ENCODE measurements around the gene NOXRED1. TPM values are rescaled to one million over a fixed set of nuclear protein-coding genes. Genes with fewer than 3 reads are reported as not detected.

NOXRED1 gene
- total RNA-seq, 1 donor from 2014 or later = 0.13 TPM

DNA sequence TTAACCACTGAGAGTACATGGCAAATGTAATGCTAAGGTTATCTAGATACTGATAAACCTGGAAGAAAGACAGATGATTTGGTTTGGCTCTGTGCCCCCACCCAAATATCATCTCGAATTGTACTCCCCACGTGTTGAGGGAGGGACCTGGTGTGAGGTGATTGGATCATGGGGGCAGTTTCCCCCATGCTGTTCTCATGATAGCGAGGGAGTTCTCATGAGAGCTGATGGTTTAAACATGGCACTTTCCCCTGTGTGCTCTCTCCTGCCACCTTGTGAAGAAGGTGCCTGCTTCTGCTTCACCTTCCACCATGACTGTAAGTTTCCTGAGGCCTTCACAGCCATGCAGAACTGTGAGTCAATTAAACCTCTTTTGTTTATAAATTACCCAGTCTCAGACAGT, 14.2 kb downstream of the NOXRED1 start:
- DNase-seq (ENCODE audit: low read depth, low spot score) = no peak

DNA sequence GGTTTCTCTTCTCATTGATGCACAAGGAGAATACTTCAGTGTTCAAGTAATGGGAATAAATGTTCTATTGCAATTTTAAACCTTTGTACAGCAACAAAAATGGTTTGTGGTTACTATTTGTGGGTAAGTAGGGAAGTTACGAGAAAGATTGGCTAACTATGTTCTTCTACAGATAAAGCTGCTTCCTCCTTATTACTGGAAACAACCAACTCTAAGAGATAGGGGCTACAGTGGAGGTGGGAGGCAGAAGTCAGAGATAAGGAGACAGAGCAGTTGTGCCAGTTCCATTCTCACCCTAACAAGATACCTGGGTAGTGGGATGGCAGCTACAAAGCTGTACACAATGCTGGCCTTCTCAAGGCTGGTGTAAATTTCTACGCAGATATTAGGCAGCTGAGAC, 16.2 kb downstream of the NOXRED1 start:
- no peak for DNase-seq (ENCODE audit: low read depth, low spot score)

DNA sequence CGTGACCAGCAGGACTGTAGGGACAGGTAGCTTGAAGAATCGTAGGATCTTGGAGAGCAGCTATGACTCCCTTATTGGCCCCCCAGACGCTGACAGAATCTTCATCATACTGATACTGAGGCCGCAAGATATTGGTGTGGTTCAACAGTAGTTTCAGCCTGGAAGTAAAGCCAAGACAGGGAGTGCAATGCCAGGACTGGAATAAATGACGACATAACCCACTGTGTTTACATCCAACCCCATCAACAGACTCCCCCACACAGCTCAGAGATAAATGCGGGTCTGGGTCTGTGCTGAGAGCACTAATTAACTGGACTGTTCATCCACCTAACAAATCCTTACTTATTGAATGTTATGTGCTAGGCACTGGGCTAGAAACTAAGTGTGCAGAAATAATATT, 16.6 kb downstream of the NOXRED1 start:
- DNase-seq (ENCODE audit: low read depth, low spot score) = no peak

DNA sequence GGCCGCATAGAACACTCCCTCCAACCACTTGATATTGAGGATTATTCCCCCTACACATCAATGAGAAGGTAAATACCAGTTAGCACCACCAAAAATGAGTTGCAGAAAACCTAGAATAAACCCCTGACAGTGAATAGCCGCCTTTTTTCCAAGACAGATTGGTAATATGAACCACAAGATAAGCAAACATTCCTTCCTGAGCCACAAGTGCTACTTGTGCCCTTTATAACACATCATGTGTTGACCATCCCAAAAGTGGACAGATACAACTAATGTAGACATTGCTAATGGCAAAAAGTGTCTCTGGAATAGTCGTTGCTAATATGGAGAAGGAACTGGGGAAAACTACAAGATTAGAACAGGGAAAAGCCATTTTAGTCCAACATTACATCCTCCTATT, 17.2 kb downstream of the NOXRED1 start:
- DNase-seq (ENCODE audit: low read depth, low spot score) = no peak

DNA sequence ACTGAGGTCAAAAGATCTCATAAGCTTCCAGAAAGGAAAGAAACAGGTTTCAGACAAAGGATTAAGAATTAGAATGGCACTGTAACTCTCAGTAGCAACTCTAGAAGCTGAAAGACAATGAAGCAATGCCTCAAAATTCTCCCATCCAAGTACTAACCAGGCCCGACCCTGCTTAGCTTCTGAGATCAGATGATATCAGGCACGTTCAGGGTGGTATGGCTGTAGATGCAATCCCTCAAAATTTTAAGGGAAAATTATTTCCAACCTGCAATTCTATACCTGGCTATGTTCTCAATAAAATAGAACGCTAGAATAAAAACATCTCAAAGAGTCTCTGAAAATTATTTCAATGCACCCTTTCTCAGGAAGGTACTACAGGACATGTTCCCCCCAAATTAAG, 19.6 kb downstream of the NOXRED1 start:
- no peak for DNase-seq (ENCODE audit: low read depth, low spot score)

DNA sequence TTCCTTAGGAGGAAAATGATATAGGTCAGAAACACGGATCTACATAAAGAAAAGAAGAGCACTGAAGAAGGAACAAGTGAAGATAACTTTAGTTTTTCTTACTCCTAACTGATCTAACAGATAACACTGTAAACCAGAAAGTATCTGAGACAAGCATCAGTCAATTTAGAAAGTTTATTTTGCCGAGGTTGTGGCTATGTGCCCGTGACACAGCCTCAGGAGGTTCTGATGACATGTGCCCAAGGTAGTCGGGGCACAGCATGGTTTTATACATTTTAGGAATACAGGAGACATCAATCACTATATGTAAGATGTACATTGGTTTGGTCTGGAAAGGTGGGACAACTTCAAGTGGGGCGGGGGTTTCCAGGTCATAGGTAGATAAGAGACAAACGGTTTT, 23.1 kb downstream of the NOXRED1 start:
- no peak for DNase-seq (ENCODE audit: low read depth, low spot score)

DNA sequence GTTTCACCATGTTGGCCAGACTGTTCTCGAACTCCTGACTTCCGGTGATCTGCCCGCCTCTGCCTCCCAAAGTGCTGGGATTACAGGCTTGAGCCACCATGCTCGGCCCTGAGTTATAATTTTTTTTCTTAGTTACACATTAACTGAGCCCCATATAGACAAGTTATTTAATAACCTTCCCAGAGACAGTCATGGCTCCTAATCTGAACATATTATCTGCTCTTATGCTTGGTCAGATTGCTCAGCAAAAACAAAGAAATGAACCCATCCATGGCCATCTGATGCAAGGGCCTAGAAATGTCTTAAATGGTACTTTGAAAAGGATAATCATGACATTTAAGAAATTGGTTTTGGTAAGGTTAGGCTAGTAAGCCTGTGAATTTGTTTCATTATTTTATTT, 33.1 kb downstream of the NOXRED1 start:
- DNase-seq (ENCODE audit: low read depth, low spot score) = no peak

DNA sequence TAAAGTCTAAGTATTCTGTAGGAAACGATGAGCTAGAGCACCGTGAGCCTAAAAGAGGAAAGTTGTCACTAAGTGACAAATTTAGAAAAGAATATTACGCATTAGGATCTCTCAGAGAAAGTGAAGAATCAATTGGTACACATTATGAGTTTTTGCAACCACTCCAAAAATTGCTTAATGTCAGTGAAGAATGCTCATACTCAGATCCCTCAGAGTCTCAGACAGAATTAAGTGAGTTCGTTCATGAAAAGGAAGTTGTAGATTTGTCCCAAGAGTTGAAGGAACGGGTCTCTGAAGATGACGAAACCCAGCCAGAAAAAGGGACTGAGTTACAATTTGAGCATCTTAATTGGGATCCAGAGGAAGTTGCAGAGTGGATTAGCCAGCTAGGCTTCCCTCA, 44.6 kb downstream of the NOXRED1 start:
- no peak for DNase-seq (ENCODE audit: low read depth, low spot score)

DNA sequence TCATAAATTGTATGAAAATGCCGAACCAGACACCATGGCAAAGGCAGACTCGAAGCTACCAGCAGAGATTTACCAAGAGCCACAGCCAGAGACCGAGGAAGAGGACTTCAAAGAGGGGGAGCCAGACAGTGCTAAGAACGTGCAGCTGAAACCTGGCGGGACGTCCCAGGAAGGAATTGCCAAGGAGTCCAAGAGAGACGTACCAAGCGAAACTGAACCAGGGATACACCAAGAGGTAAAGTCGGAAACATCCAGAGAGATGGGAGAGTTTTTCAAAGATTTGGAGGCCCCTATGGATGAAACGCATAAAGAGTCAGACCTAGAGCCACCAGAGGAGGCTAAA, 45.9 kb downstream of the NOXRED1 start:
- DNase-seq (ENCODE audit: low read depth, low spot score) = no peak

DNA sequence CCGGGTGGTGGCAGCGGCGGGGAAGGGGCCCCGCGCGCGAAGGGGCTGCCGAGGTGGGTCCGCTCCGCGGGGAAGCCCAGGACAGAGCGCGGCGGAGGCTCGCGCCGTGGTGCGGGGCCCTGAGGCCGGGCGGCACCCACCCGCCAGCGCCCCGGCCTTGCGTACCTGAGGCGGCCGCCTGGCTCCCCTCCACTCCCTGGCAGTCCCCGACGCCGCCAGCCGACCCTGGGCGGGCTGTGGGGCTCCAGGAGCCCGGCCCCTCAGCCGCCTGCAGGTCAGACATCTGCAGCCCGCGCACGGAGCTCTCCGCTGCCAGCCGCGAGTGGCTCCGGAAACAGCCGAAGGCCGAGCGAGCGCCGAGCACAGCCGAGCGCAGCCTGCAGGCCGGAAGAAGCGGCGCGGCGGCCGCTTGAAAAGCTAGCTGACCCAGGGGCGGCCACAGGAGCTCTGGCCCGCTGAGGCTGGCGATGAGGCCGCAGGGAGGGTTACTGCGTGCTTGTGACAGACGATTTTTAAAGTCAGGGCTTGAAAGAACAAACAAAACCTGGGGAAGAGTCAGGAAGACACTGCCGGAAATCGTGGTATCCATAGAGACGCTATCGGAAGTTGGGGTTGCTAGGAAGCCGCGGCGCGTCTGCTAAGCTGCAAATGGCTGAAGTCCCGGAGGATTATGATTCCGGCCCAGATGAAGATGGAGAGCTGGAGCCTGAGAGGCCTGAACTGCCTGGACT, 46.4 kb downstream of the NOXRED1 start, which contains the start of the genes SAMD15 and TMED8:
TSS of gene SAMD15 (plus strand) at position 609 of the 731 bp plus-strand sequence. CDS start at position 649, 40 bp downstream.
TSS of gene TMED8 (minus strand) at position 324 of the 731 bp plus-strand sequence. CDS start at position 283, 41 bp downstream.
- DNase-seq (ENCODE audit: low read depth, low spot score) = peak; percentile 48

DNA sequence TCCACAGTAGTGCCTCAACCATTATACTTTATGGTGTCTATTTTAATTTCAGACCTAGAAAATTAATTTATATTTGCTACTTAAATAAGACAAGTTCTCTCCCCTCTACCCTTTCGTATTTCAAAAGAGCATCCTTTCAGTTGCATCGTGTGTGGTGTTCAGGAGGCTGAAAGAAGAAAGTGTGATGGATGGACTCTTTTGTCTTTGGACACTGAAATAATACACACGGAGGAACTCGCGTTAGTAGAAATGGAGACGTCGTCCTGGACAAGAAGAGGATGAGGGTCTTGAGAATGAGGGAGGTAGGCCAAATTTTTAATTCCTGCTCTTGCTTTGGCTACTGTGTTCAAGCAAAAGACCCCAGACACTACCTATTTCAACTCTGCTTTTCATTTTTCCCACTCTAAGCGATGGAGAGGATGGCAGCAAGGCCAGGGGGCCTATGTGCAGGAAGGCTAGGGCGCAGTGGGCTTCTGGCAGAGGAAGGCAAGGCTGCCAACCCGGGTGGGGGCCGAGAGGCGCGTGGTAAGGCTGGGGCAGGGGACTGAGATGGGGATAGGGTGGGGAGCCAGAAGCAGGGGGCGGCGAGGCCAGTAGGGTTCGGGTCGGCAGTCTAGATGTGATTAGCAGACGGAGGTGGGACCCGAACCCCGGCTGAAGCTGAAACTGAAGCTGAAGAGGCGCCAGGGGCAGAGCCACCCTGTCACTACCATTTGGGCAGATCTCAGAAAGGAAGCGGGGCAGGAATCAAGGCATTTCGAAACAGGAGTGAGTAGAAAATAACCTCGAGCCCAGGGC, 47.2 kb downstream of the NOXRED1 start:
- DNase-seq (ENCODE audit: low read depth, low spot score) = no peak

DNA sequence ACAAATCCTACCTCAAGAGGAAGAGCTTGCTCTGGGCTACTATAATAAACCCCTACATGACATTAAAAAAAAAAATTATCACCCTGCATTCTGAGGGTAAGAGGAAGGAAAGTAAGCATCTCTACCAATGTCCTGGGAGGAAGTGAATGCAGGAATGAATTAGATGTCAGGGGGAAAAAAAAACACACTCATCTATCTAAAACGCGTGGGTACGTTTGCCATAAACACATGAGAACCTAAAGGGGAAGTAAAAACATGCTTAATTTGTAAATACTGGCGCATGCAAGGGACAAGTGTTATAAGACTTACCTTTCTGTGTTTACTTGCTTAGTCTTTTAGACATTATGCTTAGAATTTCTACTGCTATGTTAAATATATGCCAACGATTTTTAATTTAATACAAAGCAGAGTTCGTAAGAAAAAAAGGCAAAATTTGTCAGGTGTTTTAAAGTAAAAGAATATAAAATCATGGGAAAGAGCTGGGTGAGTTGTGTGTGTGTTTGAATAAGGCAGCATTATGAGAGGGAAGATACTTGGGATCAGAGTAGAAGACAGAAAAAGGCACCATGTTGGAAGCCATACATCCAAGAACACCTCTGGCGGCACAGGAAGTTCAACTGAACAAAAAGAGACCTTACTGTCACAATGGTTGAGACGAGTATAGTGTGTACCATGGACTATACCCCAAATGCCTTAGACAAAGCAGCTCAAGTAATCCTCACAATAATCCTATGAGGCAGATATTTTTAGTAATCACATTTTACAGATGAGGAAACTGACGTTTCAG, 48.0 kb downstream of the NOXRED1 start:
- DNase-seq (ENCODE audit: low read depth, low spot score) = no peak

DNA sequence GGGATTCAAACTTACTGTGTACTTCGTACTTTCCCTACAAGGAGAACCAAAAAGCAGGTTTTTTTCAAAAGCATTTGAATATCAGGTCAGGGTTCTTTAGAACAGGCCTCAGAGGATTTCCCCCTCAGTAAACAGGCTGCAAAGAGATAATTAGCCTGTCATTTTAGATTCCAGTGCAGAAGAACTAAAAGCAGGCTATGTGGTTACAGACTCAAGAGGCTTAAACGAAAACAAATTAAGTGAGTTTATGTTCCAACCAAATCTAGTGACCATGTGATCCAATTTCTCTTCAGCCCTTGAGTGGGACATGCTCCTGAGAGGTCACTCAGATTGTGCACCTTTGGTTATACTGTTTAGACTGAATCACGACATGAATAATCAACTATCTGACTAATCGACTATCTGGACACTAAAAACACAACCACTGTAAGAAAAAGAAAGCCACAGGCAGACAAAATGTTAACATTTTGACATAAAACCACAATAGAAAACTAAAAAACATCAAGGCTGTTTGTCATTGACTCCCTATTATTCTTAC, 51.0 kb downstream of the NOXRED1 start:
- no peak for DNase-seq (ENCODE audit: low read depth, low spot score)

DNA sequence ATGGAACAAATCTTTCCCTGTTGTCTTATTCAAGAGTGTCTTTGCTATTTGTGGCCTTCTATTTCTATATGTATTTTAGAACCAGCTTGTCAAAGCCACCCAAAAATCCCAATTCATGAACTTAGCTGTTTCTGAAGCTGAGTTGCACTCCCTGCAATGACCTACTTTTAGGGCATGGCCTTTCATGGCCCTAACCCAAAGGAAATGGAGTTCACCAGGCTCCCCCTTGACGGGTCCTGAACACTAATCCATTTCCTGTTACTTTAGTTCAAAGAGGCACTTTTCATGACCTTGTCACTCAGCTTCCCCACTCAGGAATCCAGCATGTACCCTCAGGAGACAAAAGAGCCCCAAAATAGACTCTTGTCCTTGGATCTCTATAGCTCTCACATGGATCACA, 54.0 kb downstream of the NOXRED1 start:
- no peak for DNase-seq (ENCODE audit: low read depth, low spot score)

DNA sequence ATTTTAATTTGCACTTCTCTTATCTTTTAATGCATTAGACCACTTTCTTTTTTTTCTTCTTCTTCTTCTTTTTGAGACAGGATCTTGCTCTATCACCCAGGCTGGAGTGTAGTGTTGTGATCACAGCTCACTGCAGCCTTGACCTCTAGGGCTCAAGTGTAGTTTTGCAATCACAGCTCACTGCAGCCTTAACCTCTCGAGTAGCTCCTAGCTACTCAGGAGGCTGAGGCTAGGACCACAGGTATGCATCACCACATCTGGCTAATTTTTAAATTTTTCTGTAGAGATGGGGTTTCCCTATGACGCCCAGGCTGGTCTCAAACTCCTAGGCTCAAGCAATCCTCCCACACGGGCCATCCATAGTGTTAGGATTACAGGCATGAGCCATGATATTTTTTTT, 59.2 kb downstream of the NOXRED1 start:
- DNase-seq (ENCODE audit: low read depth, low spot score) = no peak

DNA sequence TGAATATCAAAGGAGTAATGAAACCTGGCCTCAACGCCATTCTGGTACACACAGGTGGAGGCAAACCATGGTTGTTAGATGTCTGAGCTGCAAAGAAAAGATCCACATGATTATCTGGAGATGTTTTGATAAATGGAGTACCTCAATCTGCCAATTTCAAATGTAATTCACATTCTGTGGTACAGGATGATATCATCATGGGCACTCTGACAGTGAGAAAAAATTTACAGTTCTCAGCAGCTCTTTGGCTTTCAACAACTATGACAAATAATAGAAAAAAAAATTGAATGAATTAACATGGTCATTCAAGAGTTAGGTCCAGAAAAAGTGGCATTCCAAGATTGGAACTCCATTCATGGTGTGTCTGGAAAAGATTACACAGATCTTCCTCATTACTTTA, 63.7 kb downstream of the NOXRED1 start:
- no peak for DNase-seq (ENCODE audit: low read depth, low spot score)

DNA sequence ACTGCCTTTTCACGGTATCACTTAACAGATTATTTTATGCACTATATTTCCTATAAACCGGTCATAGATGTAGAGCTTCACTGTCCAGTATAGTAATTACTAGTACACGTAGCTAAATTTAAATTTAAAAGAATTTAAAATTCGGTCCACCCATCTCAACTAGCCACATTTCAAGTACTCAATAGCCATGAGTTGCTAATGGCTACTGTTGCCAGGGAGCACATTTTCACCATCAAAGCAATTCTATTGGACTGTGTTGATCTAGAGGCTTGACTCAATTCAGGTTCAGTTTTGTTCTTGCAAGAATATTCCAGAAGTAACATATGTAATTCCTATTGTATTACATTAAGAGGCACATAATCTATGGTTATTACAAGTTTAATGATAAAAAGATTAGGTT, 66.4 kb downstream of the NOXRED1 start:
- DNase-seq (ENCODE audit: low read depth, low spot score) = no peak

DNA sequence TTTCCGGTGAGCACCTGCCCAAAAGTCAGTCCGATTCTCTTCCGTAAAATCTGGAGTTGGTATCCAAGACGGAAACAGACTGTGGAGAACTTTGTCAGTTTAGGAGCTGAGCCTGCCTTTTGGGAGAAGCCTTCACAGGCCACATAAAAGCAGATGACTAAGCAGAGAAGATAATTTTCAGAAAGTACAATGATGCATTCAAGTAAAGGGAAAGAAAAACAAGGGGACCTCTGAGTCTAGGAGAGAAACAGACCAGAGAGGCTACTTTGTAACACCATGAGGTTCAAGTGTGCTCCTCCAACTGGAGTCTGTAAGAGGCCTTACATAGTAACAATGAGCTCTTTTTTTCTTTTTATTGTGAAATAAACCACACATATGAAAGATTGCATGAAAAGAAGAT, 67.5 kb downstream of the NOXRED1 start:
- no peak for DNase-seq (ENCODE audit: low read depth, low spot score)

DNA sequence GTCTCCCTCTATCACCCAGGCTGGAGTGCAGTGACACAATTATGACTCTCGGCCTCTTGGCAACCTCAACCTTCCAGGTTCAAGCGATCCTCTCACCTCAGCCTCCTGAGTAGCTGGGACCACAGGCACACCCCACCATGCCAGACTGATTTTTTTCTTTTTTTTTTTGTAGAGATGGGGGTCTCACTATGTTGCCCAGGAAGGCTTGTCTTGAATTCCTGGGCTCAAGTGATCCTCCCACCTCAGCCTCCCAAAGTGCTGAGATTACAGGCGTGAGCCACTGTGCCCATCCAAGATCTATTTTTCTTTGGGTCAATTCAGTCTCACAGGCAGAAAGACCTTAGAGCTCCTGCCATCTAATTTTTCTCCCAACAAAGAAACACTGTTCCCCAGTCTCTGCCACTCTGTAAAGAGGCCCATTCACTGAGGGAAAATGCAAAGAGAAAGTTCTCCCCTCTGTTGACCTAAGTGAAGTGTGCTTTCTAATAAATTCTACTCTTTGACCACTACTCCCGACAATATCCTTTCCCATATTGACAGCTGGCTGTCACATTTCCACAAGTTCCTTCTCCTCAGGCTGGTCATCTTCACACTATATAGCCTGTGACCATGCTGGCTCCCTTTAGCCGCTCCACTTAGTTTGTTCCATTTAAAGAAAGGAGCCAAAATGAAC, 69.7 kb downstream of the NOXRED1 start:
- no peak for DNase-seq (ENCODE audit: low read depth, low spot score)

DNA sequence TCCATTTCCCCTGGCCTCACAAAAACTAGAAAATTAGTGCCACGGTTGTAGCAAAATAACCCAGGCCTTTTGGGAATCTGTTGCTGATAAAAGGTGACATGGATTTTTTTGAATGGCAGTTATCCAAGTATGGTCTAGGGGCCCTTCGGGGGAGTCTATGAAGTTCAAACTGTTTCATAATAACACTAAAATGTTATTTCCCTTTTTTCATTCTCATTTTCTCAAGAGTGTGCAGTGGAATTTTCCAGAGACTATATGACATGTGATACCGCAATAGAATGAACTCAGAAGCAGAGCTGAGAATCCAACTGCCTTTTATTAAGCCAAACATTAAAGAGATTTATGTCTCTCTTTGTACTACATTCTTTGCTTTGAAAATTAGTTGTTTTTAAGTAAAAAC, 75.6 kb downstream of the NOXRED1 start:
- DNase-seq (ENCODE audit: low read depth, low spot score) = no peak

DNA sequence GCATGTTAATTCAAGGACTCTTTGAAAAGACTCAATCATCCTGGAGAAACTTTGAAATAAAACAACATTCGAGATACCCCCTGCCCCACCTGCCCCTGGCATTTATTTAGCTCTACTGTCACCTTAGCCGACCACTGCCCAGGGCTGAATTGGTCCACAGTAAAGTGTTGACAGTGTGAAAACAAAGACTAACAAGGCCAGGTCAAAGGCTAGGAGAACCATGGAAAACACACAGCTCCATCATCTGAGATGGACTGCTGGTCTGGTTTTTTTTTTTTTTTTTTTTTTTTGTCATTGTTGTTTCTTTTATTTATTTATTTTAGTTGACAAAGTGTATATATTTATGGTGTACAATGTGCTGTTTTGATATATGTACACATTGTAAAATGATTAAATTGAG, 76.8 kb downstream of the NOXRED1 start:
- no peak for DNase-seq (ENCODE audit: low read depth, low spot score)
